GM10847 (cell line): Measurements from ENCODE around the gene ATP6V1B1.

Source experiments
- POLR2A ChIP-seq: IDR thresholded peaks from 2 replicates; pipeline ENCODE4 v1.6.1; 2011; ENCODE audit not compliant: insufficient read length; ENCODE audit errors: extremely low read depth

ATP6V1B1 gene

GRCh38 chr2:70942396-70943204, 6.9 kb downstream of the ATP6V1B1 start:
- no peak for TF ChIP-seq POLR2A

DNA sequence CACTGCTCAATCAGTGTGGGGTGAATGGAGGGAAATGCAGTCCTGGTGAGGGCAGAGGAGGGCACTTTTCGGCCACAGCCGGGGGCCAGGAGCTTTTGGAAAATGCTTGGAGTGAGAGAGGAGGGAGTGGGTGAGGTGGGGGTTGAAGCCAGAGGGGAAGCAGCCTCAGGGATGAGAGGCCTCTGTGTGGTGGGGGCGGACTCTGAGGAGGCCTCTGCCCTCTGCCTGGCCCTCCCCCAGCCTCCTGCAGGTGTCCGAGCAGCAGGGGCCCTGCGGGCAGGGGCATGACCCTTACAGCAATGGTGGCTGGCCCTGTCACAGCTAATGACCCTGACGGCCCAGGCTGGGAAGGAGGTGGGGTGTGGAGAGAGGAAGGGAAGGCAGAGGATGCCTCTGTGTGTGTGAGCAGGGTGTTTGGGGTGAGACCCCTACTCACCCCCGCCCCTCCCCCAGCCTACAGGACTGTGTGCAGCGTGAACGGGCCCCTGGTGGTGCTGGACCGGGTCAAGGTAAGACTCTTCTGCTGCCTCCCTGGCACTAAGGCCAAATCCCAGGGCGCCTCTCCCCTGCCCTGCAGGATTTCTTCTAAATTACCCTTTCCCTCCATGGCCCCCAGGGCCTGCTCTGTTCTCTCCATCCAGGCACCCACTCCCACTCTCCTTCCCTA, 7.6 kb downstream of the ATP6V1B1 start:
- no peak for TF ChIP-seq POLR2A

DNA sequence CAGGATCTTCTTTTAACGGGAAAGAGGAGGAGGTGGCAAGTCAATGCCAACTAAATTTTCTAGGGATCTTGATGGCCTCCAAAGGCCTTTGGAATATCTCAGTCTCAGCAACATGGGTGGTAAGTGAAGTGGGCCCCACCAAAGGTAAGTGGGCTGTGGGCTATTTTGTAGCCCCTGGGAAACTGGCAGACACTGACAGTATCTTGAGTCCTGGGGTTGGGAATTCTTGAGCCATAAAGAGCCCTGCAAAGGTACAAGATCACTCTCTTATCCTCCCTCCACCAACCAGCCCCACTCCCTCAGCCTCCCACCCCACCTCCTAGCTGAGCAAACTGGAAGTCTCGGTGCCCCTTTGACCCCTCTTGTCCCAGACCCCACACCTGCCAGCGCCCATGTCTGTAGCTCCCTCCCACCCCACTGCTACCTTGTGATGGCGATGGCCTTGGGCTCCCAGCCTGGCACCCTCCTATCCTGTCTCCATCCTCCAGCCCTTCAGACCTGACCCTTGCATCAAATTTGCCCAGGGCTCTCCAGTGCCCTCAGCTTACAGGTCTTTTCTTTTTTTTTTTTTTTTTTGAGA, 8.5 kb downstream of the ATP6V1B1 start:
- TF ChIP-seq POLR2A, result no peak

- no peak for TF ChIP-seq POLR2A
These were observed 11.2 kb downstream of the ATP6V1B1 start for GRCh38 chr2:70946832-70947442.

DNA sequence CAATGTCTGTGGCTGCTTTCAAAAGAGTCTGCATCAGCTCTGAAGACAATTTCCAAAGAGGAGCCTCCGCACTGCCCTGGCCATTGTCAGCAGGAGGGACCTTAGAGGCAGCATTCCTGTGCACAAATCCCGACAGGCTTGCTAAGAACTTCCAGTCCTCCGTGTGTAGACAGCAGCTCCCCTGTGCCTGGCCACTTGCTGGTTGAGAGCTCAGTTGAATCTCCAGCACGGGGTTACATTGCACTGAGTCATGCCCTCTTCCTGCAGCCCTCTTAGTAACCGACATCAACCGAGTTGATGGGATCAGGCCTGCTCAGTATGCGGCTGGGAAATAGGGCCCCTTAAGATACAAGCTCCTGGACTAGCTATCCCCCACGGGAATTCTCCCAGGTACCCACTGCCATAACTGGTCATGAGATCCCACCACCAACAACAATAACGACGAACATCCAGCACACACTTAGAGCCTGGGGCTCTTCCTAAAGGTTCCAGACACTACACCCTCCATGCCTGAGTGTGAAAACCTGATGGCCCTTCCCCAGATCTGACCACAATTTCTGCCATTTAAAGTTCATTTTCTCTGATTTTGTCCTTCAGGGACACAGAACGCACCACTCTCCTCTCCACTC, 12.0 kb downstream of the ATP6V1B1 start:
- no peak for TF ChIP-seq POLR2A

- no peak for TF ChIP-seq POLR2A
These were observed 12.8 kb downstream of the ATP6V1B1 start for GRCh38 chr2:70948337-70949003.

DNA sequence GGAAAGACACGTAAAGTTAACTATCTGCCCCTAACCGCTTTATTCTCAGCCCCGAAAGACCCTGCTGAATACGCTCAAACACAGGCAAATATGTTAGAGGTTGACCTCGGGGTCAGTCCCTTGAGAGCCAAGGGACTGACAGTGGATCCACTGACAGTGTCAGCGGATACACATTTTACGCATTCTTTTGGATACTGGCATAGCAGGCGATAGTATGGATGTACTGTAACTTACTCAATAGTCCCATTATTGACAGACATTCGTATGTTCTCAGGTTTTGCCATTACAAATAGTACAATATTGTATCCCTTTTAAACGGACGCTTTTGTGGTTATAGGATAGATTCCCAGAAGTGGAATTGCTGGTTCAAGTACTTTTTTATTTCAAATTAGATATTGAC, 13.4 kb downstream of the ATP6V1B1 start:
- no peak for TF ChIP-seq POLR2A

- TF ChIP-seq POLR2A, result no peak
These were observed 19.2 kb downstream of the ATP6V1B1 start for GRCh38 chr2:70954886-70955285.

DNA sequence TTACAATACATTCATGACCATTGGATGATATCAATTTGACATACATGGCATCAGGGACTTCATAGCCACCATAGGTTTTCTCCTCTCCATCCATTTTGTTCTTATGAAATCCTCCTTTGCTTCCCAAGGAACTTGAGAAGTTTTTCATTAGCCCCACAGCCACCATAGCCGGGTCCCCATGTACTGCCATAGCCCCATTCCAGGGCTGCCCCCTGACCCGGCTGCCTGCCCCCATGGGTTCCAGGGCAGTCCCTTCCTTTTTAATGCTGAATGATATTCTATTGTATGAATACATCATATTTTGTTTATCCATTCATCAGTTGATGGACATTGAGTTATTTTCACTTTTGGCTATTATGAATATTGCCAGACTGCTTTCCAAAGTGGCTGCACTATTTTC, 20.4 kb downstream of the ATP6V1B1 start:
- no peak for TF ChIP-seq POLR2A

- TF ChIP-seq POLR2A, result no peak
These were observed 22.1 kb downstream of the ATP6V1B1 start for GRCh38 chr2:70957798-70958197.

- TF ChIP-seq POLR2A, result no peak
These were observed 23.1 kb downstream of the ATP6V1B1 start for GRCh38 chr2:70958759-70959158.

GRCh38 chr2:70959271-70959761, 23.6 kb downstream of the ATP6V1B1 start:
- TF ChIP-seq POLR2A, result no peak

DNA sequence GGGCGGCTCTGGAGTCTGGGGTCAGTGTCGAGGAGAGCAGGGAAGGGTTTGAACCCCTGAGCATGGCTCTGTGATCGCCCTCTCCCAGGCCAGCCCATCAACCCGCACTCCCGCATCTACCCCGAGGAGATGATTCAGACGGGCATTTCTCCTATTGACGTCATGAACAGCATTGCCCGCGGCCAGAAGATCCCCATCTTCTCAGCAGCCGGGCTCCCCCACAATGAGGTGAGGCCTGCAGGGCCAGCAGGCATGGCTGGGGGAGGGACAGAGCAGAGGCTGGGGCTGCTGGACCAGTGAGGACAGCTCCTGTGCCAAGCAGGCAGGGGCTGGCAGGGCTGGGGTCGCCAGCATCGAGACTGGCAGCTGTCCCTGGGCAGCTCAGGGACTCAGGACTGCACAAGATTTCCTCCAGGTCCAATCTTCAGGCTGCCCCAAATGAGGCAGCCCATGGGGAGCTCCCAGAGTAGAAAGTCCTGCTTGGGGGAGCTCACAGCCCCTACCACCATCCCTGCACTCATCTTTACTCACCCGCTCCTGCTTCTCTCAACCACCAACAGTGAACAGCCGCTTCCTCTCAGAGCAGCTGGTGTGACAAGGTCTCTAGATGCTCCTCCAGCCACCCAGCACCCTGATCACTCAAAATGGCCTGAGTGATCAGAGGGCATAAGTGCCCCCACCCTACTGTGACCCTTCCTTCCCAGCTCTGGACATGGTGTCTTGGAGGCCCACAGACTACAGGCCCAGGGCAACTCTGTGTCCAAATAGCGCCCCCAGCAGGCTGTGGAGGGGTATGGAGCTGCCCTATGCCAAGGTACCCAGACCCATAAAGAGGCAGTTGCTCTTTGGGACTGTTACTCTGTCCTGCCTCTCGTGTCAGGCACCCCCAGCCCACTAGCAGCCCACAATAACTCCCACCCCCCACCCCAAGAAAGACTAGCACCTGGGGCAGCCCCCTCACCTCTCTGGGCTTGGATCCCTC, 24.4 kb downstream of the ATP6V1B1 start:
- TF ChIP-seq POLR2A, result no peak

GRCh38 chr2:70960833-70961647, 25.3 kb downstream of the ATP6V1B1 start:
- no peak for TF ChIP-seq POLR2A
